GM19438 (cell line): ENCODE data around the gene MCHR1.
"Not testable (repeated sequence)": the region's sequence is repeated elsewhere in the genome, so short reads cannot be mapped to it uniquely, and the experiment has no call there.

Experiments used
- ATAC-seq: cut with Tn5 transposase; IDR thresholded peaks from one replicate; pipeline ENCODE4 v1.9.1; 2021; ENCODE audit warnings: low read depth; ENCODE audit not compliant: unreplicated experiment

MCHR1 gene

DNA sequence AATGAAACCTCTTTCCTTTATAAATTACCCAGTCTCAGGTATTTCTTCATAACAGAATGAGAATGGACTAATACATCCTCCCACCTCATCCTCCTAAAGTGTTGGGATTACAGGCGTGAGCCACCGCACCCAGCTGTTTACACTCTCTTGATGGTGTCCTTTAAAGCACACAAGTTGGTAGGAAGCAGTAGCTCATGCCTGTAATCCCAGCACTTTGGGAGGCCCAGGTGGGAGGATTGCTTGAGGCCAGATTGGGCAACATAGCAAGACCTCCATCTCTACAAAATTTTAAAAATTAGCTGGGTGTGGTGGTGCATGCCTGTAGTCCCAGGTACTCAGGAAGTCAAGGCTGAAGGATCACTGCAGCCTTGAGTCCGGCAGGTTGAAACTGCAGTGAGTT lies 23.3 kb upstream of the MCHR1 start:
- ATAC-seq: not testable (repeated sequence)

DNA sequence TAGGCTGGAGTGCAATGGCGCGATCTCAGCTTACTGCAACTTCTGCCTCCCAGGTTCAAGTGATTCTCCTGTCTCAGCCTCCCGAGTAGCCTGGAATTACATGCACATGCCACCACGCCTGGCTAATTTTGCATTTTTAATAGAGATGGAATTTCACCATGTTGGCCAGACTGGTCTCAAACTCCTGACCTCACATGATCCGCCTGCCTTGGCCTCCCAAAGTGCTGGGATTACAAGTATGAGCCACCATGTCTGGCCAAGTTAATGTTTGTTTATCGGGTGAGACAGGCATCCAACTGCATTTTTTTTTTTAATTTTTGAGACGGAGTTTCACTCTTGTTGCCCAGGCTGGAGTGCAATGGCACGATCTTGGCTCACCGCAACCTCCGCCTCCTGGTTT lies 22.6 kb upstream of the MCHR1 start:
- ATAC-seq: not testable (repeated sequence)

DNA sequence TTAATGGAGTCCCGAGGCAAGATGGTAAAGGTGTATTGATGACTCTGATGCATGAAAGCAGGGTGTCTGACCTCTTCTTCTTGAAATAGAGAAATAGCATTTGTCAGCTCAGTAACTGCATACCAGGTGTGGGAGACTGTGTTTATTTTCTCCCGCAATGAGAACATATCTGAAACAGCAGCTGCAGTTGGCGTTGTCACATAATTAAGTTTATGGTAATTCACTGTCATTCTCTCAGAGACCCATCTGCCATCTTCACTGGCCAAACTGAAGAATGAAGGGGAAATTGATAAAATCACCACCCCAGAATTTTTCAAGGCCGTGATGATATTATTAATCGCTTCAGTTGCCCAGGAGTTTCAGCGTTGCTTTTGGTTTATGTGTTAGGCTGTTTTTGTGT lies 20.1 kb upstream of the MCHR1 start:
- ATAC-seq: no peak

DNA sequence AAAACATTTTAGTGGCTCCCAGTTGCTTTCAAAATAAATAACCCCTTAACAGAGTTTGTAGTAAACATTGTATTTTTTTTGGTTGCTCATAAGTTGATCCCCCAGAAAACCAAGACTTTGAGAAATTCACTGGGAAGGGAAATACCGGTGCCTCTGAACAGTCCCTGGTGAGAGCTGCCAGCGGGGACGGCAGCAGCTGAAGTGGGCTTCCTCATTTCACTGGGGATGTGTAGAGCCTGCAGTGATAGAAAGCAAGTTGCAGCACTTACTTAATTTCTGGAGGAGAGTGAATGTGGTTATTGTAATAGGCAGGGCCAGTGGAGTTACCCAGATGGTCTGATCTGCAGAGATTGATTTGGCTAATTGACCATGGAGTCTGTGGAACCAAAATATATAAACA lies 18.6 kb upstream of the MCHR1 start:
- no peak for ATAC-seq

DNA sequence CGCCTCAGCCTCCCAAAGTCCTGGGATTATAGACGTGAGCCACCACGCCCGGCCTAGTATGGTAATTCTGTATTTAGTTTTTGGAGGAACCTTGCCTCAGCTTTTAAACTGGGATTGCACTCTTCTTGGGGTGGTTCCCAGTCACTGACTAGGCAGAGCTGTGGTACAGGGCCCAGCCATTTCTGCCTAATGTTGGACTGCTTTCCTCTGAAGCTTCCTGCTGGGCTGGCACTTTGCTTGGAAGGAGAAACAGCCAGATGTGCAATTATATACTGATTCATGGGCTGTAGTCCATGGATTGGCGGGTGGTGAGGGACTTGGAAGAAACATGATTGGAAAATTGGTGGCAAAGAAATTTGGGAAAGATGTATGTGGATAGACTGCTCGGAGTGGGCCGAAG lies 17.6 kb upstream of the MCHR1 start:
- no peak for ATAC-seq

DNA sequence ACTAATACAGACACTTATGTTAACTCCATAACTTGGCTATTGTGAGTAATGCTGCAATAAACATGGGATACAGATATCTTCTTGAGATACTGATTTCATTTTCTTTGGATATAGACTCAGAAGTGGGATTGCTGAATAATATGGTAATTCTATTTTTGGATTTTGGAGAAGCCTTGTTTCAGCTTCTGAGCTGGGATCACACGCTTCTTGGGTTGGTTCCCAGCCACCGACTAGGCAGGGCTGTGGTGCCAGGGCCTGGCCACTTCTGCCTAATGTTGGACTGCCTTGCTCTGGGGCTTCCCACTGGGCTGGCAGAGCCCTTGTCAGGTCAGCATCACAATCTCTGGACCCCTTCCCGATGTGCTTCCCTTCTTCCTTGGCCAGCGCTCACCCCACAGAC lies 14.0 kb upstream of the MCHR1 start:
- no peak for ATAC-seq

DNA sequence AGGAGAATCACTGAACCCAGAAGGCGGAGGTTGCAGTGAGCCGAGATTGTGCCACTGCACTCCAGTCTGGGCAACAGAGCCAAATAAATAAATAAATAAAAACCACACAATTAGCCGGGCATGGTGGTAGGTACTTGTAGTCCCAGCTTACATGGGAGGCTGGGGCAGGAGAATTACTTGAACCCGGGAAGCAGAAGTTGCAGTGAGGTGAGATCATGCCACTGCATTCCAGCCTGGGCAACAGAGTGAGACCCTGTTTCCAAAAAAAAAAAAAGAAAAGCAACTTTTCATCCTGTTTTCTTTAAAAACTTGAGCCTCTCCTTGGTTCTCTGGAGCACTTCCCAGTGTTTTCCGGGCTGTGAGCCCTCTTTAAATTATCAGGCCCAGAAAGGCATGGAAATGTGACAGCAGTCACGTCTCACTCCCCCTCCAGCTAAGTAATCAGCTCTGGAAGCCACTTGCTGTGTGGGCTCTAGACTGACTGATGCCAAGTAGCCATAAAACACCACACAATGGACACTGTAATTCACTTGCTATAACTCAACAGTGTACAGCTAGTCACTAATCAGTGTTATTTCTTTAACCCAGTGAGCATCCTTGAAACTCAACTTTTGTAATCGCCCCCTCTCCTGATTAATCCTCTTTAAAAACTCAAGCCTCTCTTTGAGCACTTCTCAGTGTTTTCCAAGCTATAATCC lies 13.0 kb upstream of the MCHR1 start:
- no peak for ATAC-seq

DNA sequence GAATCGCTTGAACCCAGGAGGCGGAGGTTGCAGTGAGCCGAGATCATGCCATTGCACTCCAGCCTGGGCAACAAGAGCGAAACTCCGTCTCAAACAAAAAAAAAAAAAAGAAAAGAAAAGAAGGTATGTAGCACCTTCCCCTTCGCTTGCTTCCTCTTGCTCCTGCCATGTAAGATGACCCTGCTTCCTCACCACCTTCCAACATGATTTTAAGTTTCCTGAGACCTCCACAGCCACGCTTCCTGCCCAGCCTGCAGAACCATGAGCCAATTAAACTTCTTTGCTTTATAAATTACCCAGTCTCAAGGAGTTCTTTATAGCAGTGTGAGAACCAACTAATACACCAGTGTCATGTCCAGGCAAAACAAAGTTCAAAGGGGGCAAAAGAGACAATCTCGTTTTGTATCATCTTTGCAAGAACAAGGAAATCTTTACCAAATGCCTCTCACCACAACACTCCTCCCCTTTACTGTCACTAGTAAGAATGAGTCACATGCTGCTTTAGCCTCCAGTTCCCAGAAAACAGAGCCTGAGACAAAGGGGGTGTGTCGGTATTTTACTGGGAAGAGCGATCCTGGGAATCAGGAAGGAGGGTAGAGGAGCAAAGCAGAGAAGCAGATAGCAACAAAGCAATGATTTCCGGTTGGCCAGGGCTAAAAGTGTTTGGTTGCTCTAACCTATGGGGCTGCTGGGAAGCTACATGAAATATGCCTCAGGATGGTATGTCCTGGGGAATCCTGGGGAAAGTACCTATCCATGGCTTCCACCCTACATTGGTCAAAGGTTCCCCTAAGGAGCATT lies 10.5 kb upstream of the MCHR1 start:
- ATAC-seq: no peak

DNA sequence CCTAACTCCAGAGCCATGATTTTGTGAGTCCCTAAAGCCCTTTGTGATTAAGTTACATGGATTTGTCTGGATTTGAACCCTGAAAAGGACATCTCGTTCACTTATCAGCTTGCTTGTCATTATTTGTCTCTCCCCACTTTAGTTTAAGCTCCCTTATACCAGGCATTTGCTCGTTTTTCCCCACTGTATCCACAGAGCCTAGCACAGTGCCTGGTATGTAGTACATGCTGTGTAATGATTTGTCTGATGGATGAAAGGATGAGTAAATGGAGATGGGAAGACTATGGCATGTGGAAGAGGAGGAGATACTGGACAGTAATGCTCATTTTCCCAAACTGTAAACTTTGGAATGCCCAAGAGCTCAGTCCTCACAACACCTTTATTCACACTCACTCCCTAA lies 9.2 kb upstream of the MCHR1 start:
- ATAC-seq: no peak

DNA sequence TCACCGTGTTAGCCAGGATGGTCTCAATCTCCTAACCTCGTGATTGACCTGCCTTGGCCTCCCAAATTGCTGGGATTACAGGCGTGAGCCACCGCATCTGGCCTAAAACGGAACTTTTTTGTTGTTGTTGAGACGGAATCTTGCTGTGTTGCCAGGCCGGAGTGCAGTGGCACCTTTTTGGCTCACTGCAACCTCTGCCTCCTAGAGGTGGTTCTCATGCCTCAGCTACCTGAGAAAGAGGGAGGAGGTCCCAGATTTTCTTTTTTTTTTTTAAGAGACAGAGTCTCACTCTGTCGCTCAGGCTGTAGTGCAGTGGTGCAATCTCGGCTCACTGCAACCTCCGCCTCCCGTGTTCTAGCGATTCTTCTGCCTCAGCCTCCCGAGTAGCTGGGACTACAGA lies 7.9 kb upstream of the MCHR1 start:
- no peak for ATAC-seq

DNA sequence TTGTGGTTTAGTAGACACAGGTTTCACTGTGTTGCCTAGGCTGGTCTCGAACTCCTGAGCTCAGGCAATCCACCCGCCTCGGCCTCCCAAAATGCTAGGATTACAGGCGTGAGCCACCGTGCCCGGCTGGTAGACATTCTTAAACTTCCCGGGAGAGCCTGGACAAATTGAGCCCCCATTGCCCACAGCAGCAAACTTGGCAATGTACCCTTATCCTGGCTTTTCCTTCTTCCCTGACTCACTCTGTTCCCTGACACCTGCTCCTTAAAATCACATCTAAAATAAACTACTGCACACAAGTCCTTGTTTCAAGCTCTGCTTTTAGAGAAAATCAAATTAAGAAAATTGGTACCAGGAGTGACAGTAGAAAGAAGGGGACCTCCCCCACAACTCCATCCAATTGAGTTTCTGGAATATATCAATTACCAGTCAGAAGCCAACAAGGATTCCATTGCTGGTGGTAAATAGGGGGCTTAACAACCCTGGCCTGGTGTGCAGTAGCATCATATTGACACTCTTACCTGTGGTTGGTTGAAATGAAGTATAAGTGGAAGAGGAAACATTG lies 7.4 kb upstream of the MCHR1 start:
- ATAC-seq: no peak

DNA sequence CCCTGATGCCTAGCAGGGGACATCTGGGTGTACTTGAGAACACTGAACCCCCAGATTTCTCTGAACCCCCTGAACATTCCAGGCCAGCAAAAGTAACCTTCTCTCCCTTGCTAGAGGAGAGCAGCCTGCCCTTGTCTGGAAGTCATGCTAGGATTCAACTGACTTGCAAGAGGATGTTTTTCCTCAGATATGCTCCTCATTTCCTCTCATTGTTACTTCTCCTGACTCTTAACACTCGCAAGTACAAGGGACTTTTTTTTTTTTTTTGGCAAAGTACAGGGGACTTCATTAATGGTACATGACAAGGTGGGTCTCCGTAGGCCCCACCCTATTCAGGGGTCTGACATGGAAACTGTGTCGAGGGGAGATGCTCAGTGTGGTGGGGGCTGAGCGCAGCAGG lies 6.3 kb upstream of the MCHR1 start:
- no peak for ATAC-seq

DNA sequence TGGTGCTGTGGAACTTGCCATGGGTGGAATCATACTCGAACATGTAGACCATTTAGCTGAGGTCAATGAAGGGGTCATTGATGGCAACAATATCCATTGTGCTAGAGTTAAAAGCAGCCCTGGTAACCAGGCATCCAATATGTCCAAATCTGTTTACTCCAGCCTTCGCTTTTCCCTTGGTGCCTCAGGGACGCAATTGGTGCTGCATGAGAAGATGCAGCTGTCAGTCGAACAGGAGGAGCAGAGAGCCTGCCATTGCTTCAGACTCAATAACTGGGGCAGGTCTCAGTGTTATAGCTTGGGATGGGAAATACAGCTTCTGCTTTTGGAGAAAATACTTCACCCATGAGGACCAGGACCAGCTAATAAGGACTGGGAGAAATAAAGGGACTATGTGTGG lies 5.0 kb upstream of the MCHR1 start:
- ATAC-seq: no peak

DNA sequence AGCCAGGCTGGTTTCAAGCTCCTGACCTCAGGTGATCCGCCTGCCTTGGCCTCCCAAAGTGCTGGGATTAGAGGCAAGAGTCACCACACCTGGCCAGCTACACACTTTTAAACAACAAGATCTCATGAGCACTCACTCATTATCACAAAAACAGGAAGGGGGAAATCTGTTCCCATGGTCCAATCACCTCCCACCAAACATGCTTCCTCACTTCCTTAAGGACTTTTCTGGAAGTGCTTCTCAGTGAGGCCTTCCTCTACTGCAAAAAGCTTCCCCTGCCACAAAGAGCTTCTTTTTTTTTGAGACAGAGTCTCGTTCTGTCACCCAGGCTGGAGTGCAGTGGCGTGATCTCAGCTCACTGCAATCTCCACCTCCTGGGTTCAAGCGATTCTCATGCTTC lies 3.1 kb upstream of the MCHR1 start:
- not testable (repeated sequence) for ATAC-seq

DNA sequence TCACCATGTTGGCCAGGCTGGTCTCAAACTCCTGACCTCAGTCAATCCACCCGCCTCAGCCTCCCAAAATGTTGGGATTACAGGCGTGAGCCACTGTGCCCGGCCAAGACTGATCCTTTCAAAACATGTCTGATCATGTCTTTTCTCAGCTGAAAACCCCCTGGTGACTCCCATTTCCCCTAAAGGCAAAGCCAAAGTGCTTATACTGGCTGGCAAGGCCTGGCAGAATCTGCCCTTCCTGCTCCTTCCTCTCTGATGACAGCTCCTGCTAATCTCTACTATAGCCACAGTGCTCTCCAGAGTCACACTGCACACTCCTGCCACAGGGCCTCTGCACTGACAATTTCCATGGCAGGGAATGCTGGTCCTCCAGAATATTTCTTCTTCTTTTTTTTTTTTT lies 2.6 kb upstream of the MCHR1 start:
- ATAC-seq: no peak

DNA sequence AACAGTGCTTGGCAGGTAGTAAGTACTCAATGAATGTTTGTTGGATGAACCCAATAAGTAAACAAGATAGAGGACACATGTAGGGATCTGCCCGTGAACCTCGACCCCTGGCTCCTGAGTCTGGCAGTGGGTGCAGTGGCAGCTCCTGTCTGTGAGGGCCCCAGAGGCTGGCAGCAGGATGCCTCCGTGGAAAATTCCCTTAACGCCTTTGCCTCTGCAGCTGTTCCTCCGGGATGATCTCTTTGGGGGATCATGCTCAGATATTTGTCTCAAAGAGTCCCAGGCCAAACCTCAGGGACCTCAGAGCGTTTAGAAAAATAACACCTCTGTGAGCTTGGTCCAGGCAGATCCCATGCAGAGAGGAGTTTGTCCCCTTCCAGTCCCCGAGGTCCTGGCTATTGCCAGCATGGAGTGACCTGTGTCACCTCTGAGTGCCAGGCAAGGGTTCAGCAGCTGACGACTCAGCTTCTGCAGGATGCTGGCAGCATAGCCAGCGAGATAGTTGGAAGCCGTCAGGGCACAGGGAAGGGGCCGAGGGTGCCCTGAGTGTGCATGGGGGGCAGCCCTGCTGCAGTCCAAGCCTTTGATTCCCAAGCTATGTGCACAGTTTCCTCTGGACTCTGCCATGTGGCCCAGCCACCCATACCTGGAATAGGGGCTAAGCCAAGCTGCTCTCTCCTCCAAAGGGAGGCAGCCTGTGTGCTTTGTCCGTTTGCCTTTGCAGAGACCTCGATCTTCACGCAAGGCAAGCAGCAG lies 613 bp upstream of the MCHR1 start:
- no peak for ATAC-seq

DNA sequence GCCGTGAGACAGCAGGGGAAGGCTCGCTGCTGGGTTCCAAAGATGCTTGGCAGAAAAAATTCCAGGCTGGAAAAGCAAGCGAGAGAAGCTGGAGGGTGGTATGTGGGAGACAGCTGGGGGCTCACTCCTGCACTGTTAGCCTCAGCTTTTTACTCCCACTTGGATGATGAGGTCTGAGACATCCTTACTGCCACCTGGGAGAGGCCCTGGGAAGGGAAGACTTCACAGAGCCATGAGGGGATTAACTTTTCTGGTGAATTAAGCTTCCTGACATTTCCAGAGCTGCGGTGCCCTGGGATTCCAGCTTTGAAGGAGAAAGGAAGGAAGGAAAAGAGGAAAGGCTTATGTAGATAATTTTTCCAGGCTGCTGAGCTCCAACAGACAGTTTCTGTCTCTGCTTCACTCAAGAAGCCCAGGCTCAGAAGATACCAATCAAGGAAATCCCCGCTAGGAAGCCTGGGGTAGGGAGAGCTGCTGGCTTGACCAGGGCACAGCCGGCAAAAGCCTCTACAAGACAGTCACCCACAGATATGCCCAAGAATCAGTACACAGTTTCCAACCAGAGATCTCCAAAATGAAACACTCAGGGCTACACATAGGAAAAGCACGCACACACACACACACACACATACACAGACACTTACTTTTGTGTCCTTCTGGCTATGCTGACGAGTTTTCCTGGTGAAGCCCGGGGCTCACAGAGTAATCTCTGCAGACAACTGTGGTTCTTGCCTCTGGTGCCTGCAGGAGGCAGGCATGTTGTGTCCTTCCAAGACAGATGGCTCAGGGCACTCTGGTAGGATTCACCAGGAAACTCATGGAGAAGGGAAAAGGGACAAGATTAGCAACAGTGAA lies 907 bp downstream of the MCHR1 start:
- ATAC-seq: no peak

DNA sequence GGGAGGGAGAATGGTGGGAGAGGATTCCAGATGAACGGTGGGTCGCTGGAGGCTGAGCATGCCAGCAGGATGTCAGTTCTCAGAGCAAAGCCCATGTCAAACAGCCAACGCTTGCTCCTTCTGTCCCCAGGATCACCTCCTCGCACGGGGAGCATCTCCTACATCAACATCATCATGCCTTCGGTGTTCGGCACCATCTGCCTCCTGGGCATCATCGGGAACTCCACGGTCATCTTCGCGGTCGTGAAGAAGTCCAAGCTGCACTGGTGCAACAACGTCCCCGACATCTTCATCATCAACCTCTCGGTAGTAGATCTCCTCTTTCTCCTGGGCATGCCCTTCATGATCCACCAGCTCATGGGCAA lies 1.5 kb downstream of the MCHR1 start:
- no peak for ATAC-seq

DNA sequence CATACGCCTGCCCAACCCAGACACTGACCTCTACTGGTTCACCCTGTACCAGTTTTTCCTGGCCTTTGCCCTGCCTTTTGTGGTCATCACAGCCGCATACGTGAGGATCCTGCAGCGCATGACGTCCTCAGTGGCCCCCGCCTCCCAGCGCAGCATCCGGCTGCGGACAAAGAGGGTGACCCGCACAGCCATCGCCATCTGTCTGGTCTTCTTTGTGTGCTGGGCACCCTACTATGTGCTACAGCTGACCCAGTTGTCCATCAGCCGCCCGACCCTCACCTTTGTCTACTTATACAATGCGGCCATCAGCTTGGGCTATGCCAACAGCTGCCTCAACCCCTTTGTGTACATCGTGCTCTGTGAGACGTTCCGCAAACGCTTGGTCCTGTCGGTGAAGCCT lies 2.2 kb downstream of the MCHR1 start:
- no peak for ATAC-seq

DNA sequence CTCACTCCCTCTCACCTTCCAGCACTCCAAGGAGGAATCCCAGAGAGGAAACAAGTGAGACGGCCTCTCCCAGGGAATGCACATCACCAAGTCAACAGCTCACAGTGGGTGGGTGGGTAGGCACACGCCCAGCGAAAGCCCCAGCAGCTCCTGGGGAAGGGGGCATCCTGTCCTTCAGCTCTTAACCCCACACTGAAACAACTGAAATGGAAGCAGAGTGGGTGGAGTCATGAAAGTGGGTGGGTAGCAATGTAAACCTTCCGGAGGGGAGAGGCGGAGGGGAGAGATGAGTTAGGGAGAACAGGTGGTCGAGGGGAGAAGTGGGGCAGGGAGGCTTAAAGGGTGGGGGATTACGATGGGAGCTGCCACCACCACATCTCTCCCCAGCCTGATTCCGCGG lies 5.4 kb downstream of the MCHR1 start:
- no peak for ATAC-seq
